H1 (cell line): ENCODE measurements around the gene WDR13. TPM values are rescaled to one million over a fixed set of nuclear protein-coding genes. Genes with fewer than 3 reads are reported as not detected.

Experiments
- CTCF ChIA-PET: fragments of 300-600 bp; sonication (Branson Sonifier 250); formaldehyde crosslinking; loops from one replicate; lab custom pipeline; 2021; ENCODE audit not compliant: partially characterized antibody; lab: Charles Lee
- POLR2A ChIA-PET: fragments of 300-600 bp; sonication (Branson Sonifier 250); formaldehyde crosslinking; loops from one replicate; lab custom pipeline; 2021; ENCODE audit warnings: inconsistent platforms; ENCODE audit not compliant: partially characterized antibody; lab: Charles Lee
- DNase-seq, 2 experiments: peaks; one replicate each; pipeline versions ENCODE4 v3.0.0 to v3.0.0-alpha.2; 2010 to 2022; ENCODE audit warnings: low spot score in 2 of 2, low read depth in 1 of 2, mixed read lengths in 1 of 2
- FAIRE-seq: peaks from 2 replicates; lab custom pipeline; 2011; peaks lifted over from hg19 to GRCh38; lab: Jason Lieb, UNC
- H2AFZ ChIP-seq: 2 replicates; pipeline ENCODE4 v1.8.1; 2012; ENCODE audit warnings: low read length, inconsistent platforms
- H2AK5ac ChIP-seq: 2 replicates; pipeline ENCODE4 v1.6.1; 2013; ENCODE audit warnings: low read depth, low read length
- H2BK120ac ChIP-seq: replicated peaks from 2 replicates; pipeline ENCODE3; 2013; ENCODE audit warnings: low read depth, low read length, inconsistent platforms
- H2BK12ac ChIP-seq: 2 replicates; pipeline ENCODE4 v1.6.1; 2013; ENCODE audit warnings: low read depth, low read length
- H2BK15ac ChIP-seq: 2 replicates; pipeline ENCODE4 v1.6.1; 2013; ENCODE audit warnings: low read length
- H2BK20ac ChIP-seq: 2 replicates; pipeline ENCODE4 v1.6.1; 2013; ENCODE audit warnings: low read length
- H2BK5ac ChIP-seq: 2 replicates; pipeline ENCODE4 v1.6.1; 2013; ENCODE audit warnings: low read depth, low read length
- H3K14ac ChIP-seq: 2 replicates; pipeline ENCODE4 v1.6.1; 2013; ENCODE audit warnings: inconsistent platforms; ENCODE audit not compliant: insufficient read length
- H3K18ac ChIP-seq: 2 replicates; pipeline ENCODE4 v1.6.1; 2013; ENCODE audit warnings: low read length; ENCODE audit errors: extremely low read depth
- H3K23ac ChIP-seq: 2 replicates; pipeline ENCODE4 v1.6.1; 2013; ENCODE audit warnings: inconsistent platforms; ENCODE audit not compliant: insufficient read length
- H3K23me2 ChIP-seq: 2 replicates; pipeline ENCODE4 v1.6.1; 2013; ENCODE audit warnings: low read depth, low read length
- H3K27ac ChIP-seq: 2 replicates; pipeline ENCODE4 v1.6.1; 2011; ENCODE audit warnings: low read depth, low read length, inconsistent platforms
- H3K27me3 ChIP-seq, 4 experiments: replicated peaks in 1 of 4; 1 replicate in 1 of 4; 2 replicates in 3 of 4; pipeline versions ENCODE4 v1.6.1 to v1.8.1; 2011 to 2013; ENCODE audit warnings: low read length in 3 of 4, mild to moderate bottlenecking in 3 of 4, inconsistent platforms in 2 of 4, mixed read lengths in 2 of 4, moderate library complexity in 1 of 4; ENCODE audit not compliant: control insufficient read depth in 3 of 4, insufficient read depth in 3 of 4; ENCODE audit errors: extremely low read depth in 1 of 4
- H3K36me3 ChIP-seq, 4 experiments: 2 replicates each; pipeline versions ENCODE4 v1.6.1 to v1.8.1; 2011 to 2013; ENCODE audit warnings: mild to moderate bottlenecking in 4 of 4, low read length in 3 of 4, moderate library complexity in 2 of 4, control low read depth in 1 of 4, inconsistent platforms in 1 of 4; ENCODE audit not compliant: insufficient read depth in 4 of 4, control insufficient read depth in 2 of 4
- H3K4ac ChIP-seq: replicated peaks from 2 replicates; pipeline ENCODE3; 2013; ENCODE audit warnings: low read length, low read depth, mixed read lengths, inconsistent platforms; ENCODE audit not compliant: insufficient read length
- H3K4me1 ChIP-seq, 4 experiments: replicated peaks in 1 of 4; 1 replicate in 1 of 4; 2 replicates in 3 of 4; pipeline versions ENCODE4 v1.6.1 to v1.8.1; 2011 to 2013; ENCODE audit warnings: low read length in 3 of 4, inconsistent platforms in 2 of 4, mixed read lengths in 1 of 4; ENCODE audit not compliant: insufficient read depth in 4 of 4, control insufficient read depth in 3 of 4
- H3K4me2 ChIP-seq, 2 experiments: 2 replicates each; pipeline versions ENCODE4 v1.6.1 to v1.8.1; 2011 to 2013; ENCODE audit warnings: low read depth in 2 of 2, low read length in 2 of 2, control low read depth in 1 of 2, inconsistent platforms in 1 of 2, mild to moderate bottlenecking in 1 of 2; ENCODE audit not compliant: insufficient read depth in 1 of 2
- H3K4me3 ChIP-seq, 4 experiments: fragments of 200-600, 300-600 bp in 1 of 4; sonication (generic), shearing (Covaris generic), sonication (Bioruptor Twin) in 1 of 4; 2 replicates each; pipeline versions ENCODE4 v1.5.1 to v1.8.1; 2011 to 2016; ENCODE audit warnings: low read length in 4 of 4, low read depth in 3 of 4, control low read depth in 2 of 4, inconsistent platforms in 2 of 4, mild to moderate bottlenecking in 2 of 4, mixed read lengths in 1 of 4, moderate library complexity in 1 of 4; ENCODE audit not compliant: insufficient read depth in 2 of 4; ENCODE audit errors: extremely low read depth in 1 of 4
- H3K56ac ChIP-seq: replicated peaks from 2 replicates; pipeline ENCODE3; 2013; ENCODE audit warnings: low read depth, mild to moderate bottlenecking, mixed read lengths, low read length, inconsistent platforms; ENCODE audit not compliant: insufficient read length
- H3K79me1 ChIP-seq: 2 replicates; pipeline ENCODE4 v1.6.1; 2013; ENCODE audit warnings: low read depth, low read length, control low read depth
- H3K79me2 ChIP-seq, 2 experiments: 2 replicates each; pipeline versions ENCODE4 v1.6.1 to v1.8.1; 2012 to 2013; ENCODE audit warnings: low read length in 2 of 2, mild to moderate bottlenecking in 2 of 2, inconsistent platforms in 1 of 2; ENCODE audit not compliant: insufficient read depth in 2 of 2, control insufficient read depth in 1 of 2
- H3K9ac ChIP-seq, 4 experiments: replicated peaks in 1 of 4; 1 replicate in 1 of 4; 2 replicates in 3 of 4; pipeline versions ENCODE4 v1.6.1 to v1.8.1; 2011 to 2013; ENCODE audit warnings: low read depth in 3 of 4, low read length in 3 of 4, control low read depth in 2 of 4, mild to moderate bottlenecking in 2 of 4, moderate library complexity in 2 of 4, inconsistent platforms in 1 of 4; ENCODE audit errors: extremely low read depth in 1 of 4
- H3K9me3 ChIP-seq, 2 experiments: 2 replicates each; pipeline versions ENCODE4 v1.6.1 to v1.8.1; 2012 to 2013; ENCODE audit warnings: mild to moderate bottlenecking in 2 of 2, moderate library complexity in 2 of 2, control low read depth in 1 of 2, inconsistent platforms in 1 of 2, low read depth in 1 of 2, low read length in 1 of 2, mixed read lengths in 1 of 2; ENCODE audit not compliant: insufficient read depth in 2 of 2
- H4K20me1 ChIP-seq, 2 experiments: replicated peaks in 1 of 2; 2 replicates each; pipeline versions ENCODE3 to v1.8.1; 2011 to 2013; ENCODE audit warnings: inconsistent platforms in 2 of 2, low read length in 2 of 2, mild to moderate bottlenecking in 1 of 2; ENCODE audit not compliant: insufficient read depth in 2 of 2, control insufficient read depth in 1 of 2
- H4K5ac ChIP-seq: 2 replicates; pipeline ENCODE4 v1.6.1; 2013; ENCODE audit warnings: low read length, low read depth, mixed read lengths, inconsistent platforms; ENCODE audit not compliant: insufficient read length
- H4K8ac ChIP-seq: 2 replicates; pipeline ENCODE4 v1.8.0; 2013; ENCODE audit warnings: mild to moderate bottlenecking, moderate library complexity, low read length, inconsistent platforms; ENCODE audit not compliant: insufficient read depth; ENCODE audit errors: extremely low read depth
- H4K91ac ChIP-seq: replicated peaks from 2 replicates; pipeline ENCODE3; 2013; ENCODE audit warnings: low read length, mixed read lengths, inconsistent platforms; ENCODE audit not compliant: insufficient read length
- BACH1 ChIP-seq: IDR thresholded peaks from 2 replicates; pipeline ENCODE4 v1.6.1; 2012; ENCODE audit warnings: low read length, improper control_type of control experiment
- CEBPB ChIP-seq: IDR thresholded peaks from 2 replicates; pipeline ENCODE4 v1.6.1; 2012; ENCODE audit warnings: low read depth, low read length
- CHD1 ChIP-seq: IDR thresholded peaks from 2 replicates; pipeline ENCODE4 v1.6.1; 2012; ENCODE audit warnings: low read depth, low read length, improper control_type of control experiment
- GABPA ChIP-seq: IDR thresholded peaks from 2 replicates; pipeline ENCODE4 v1.6.1; 2011; ENCODE audit warnings: mild to moderate bottlenecking, low read length, moderate library complexity, borderline replicate concordance; ENCODE audit not compliant: insufficient read depth
- GTF2F1 ChIP-seq: IDR thresholded peaks from 2 replicates; pipeline ENCODE4 v1.6.1; 2012; ENCODE audit warnings: low read depth, low read length, improper control_type of control experiment, borderline replicate concordance
- NANOG ChIP-seq: IDR thresholded peaks from 2 replicates; pipeline ENCODE4 v1.6.1; 2011; ENCODE audit warnings: low read length, low read depth, mild to moderate bottlenecking, inconsistent platforms; ENCODE audit not compliant: insufficient read depth, poor library complexity, severe bottlenecking
- PHF8 ChIP-seq: fragments of 200-600 bp; sonication (generic); conservative IDR thresholded peaks from 2 replicates; pipeline ENCODE4 v1.7.1; 2012; ENCODE audit warnings: low read depth, mild to moderate bottlenecking, inconsistent platforms, low read length, moderate library complexity
- SP2 ChIP-seq: IDR thresholded peaks from 2 replicates; pipeline ENCODE4 v1.6.1; 2012; ENCODE audit warnings: mild to moderate bottlenecking, low read length, inconsistent platforms
- TBP ChIP-seq: IDR thresholded peaks from 2 replicates; pipeline ENCODE4 v1.6.1; 2011; ENCODE audit warnings: low read depth, low read length, improper control_type of control experiment
- ZNF274 ChIP-seq: IDR thresholded peaks from 2 replicates; pipeline ENCODE4 v1.7.0; 2012; ENCODE audit warnings: low read length, borderline replicate concordance; ENCODE audit errors: extremely low read depth
- WGBS, 2 experiments: shearing (Covaris generic) in 1 of 2; methylation state at CpG; one replicate each; pipeline versions ENCODE4 v1.1.6 to v1.1.7; 2013 to 2015; ENCODE audit warnings: low lambda C conversion rate in 2 of 2, mixed read lengths in 2 of 2, inconsistent platforms in 1 of 2, low coverage in 1 of 2, missing lambda C conversion rate in 1 of 2; ENCODE audit not compliant: insufficient replicate concordance in 2 of 2, insufficient coverage in 1 of 2, insufficient read length in 1 of 2; ENCODE audit errors: extremely low coverage in 1 of 2, missing lambda C conversion rate in 1 of 2; 5-methylcytosine and 5-hydroxymethylcytosine counted together
- polyA plus RNA-seq, 7 experiments: library from polyadenylated mRNA; depleted of rRNA in 3 of 7; stranded (reverse) in 5 of 7; unstranded in 2 of 7; fragments of >200 nt in 5 of 7; fragments of 200-250 nt in 2 of 7; gene quantifications; 1 replicate in 5 of 7; 2 replicates in 1 of 7; 4 replicates in 1 of 7; pipeline versions ENCODE4 v1.2.1 to v1.2.3, GENCODE V29; 2011 to 2013; ENCODE audit warnings: missing spikeins in 2 of 7, mixed read lengths in 2 of 7
- total RNA-seq: library from RNA; stranded (reverse); fragmentation: NEBNext Ultra II Directional; extraction: Animal tissue kit (Norgen Biotek cat#: 25700); gene quantifications from 2 replicates; pipeline ENCODE4 v1.2.1, GENCODE V29; 2021
- TF ChIP-seq, protein P1 (sequence below): IDR thresholded peaks from 2 replicates; pipeline ENCODE4 v1.6.1; 2011; ENCODE audit warnings: low read depth, mild to moderate bottlenecking, low read length; ENCODE audit not compliant: insufficient read depth

Gene WDR13
- total and polyA plus RNA-seq, 2 of the 8 experiments (the other 6 are each of a cell fraction or from before 2014, with no cell fraction given): 19.4 to 46.3 TPM

DNA sequence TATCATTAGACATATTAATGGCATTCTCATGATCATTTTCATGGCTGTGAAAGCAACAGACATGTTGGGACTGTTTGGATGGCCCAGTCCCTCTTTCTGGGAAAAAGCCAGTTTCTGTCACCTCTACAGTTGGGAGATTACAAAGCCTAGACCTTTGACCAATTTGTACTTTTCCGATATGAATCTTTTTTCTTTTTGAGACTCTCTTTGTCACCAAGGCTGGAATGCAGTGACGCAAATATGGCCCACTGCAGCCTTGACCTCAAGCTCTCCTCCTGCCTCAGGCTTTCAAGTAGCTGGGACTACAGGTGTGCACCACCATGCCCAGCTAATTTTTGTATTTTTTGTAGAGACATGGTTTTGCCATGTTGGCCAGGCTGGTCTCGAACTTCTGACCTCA lies 48.4 kb upstream of the WDR13 start:
- Histone ChIP-seq H2BK20ac (no peak overlapping the region), H3K9ac (no peak overlapping the region), H3K36me3 (peaks cover 0 to 4% (median 1%) of the 10 kb centered on the region in 4 experiments; a peak in 2 of 8 replicates), H2BK15ac (no peak overlapping the region), H4K5ac (no peak overlapping the region), H4K91ac (no peak overlapping the region), H3K27me3 (no peaks in the 10 kb centered on the region), H4K8ac (no peak overlapping the region), H3K4me1 (no peaks in the 10 kb centered on the region), H2AK5ac (no peak overlapping the region), H3K23me2 (no peaks in the 10 kb centered on the region), H3K4me2 (no peak overlapping the region), H3K27ac (no peak overlapping the region), H2BK12ac (no peak overlapping the region), H3K14ac (no peak overlapping the region), H2BK5ac (no peak overlapping the region), H3K23ac (no peak overlapping the region), H3K4me3 (no peak overlapping the region), H3K9me3 (no peaks in the 10 kb centered on the region), H4K20me1 (no peaks in the 10 kb centered on the region), H3K79me1 (no peaks in the 10 kb centered on the region), H3K56ac (no peak overlapping the region), H3K4ac (no peak overlapping the region), H2BK120ac (no peak overlapping the region), H2AFZ (no peak overlapping the region), H3K18ac (no peak overlapping the region), H3K79me2 (no peaks in the 10 kb centered on the region)
- CTCF ChIA-PET: no interaction called here
- 94% methylated on average over 3 of the region's 3 CpGs; no CpG with 5 or more reads in 1 of the 2 experiments for WGBS, 2 experiments
- TF ChIP-seq CEBPB (no peak), ZNF274 (no peak), NANOG (no peak), BACH1 (no peak), GABPA (no peak), CHD1 (no peak), PHF8 (no peak), SP2 (no peak), TBP (no peak), GTF2F1 (no peak)
- TF ChIP-seq, protein P1, sequence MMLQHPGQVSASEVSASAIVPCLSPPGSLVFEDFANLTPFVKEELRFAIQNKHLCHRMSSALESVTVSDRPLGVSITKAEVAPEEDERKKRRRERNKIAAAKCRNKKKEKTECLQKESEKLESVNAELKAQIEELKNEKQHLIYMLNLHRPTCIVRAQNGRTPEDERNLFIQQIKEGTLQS: no peak
- POLR2A ChIA-PET: no interaction called here
- no peak for FAIRE-seq
- no peak for DNase-seq
